HepG2 (cell line): ENCODE results near the gene VASN. TPM values are rescaled to one million over a fixed set of nuclear protein-coding genes. Genes with fewer than 3 reads are reported as not detected.

Source experiments
- AHDC1 ChIP-seq: sonication (generic); formaldehyde crosslinking; IDR thresholded peaks from 2 replicates; pipeline ENCODE4 v1.5.1; 2020; ENCODE audit warnings: mild to moderate bottlenecking, missing genetic modification reagents, borderline replicate concordance
- ARNT ChIP-seq: fragments of 450-650 bp; IDR thresholded peaks from 2 replicates; pipeline ENCODE4 v1.6.1; 2017
- CSRNP1 ChIP-seq: sonication (generic); formaldehyde crosslinking; IDR thresholded peaks from 2 replicates; pipeline ENCODE4 v1.8.1; 2023; ENCODE audit warnings: mild to moderate bottlenecking, missing genetic modification reagents
- ETV5 ChIP-seq: IDR thresholded peaks from 2 replicates; pipeline ENCODE4 v1.6.1; 2018; ENCODE audit warnings: missing biosample characterization, missing genetic modification reagents, inconsistent platforms, borderline replicate concordance
- HOXA5 ChIP-seq: sonication (generic); formaldehyde crosslinking; IDR thresholded peaks from 2 replicates; pipeline ENCODE4 v1.4.0; 2020; ENCODE audit warnings: missing genetic modification reagents
- HOXA9 ChIP-seq: sonication (generic); formaldehyde crosslinking; IDR thresholded peaks from 2 replicates; pipeline ENCODE4 v1.8.1; 2022; ENCODE audit warnings: missing genetic modification reagents, mild to moderate bottlenecking, moderate library complexity, borderline replicate concordance
- MTA3 ChIP-seq: sonication (generic); formaldehyde crosslinking; IDR thresholded peaks from 2 replicates; pipeline ENCODE4 v1.4.0; 2020; ENCODE audit warnings: missing genetic modification reagents
- SIX4 ChIP-seq: sonication (generic); formaldehyde crosslinking; IDR thresholded peaks from 2 replicates; pipeline ENCODE4 v1.4.0; 2020; ENCODE audit warnings: missing genetic modification reagents
- ZNF451 ChIP-seq: sonication (generic); formaldehyde crosslinking; IDR thresholded peaks from 2 replicates; pipeline ENCODE4 v1.5.0; 2020; ENCODE audit warnings: mild to moderate bottlenecking, missing genetic modification reagents
- ZNF598 ChIP-seq: sonication (generic); formaldehyde crosslinking; IDR thresholded peaks from 2 replicates; pipeline ENCODE4 v1.5.1; 2020; ENCODE audit warnings: mild to moderate bottlenecking, missing genetic modification reagents, borderline replicate concordance
- ZNF678 ChIP-seq: sonication (generic); formaldehyde crosslinking; IDR thresholded peaks from 2 replicates; pipeline ENCODE4 v1.4.0; 2020; ENCODE audit warnings: mild to moderate bottlenecking, missing genetic modification reagents
- polyA plus RNA-seq, 8 experiments: library from polyadenylated mRNA; depleted of rRNA in 3 of 8; stranded (reverse) in 7 of 8; unstranded in 1 of 8; fragments of >200 nt; fragmentation: Illumina TruSeq in 4 of 8; extraction: Trizol in 4 of 8; gene quantifications; 2 replicates each; pipeline versions ENCODE4 v1.2.1 to v1.2.3, GENCODE V29; 2011 to 2016; ENCODE audit warnings: low read depth in 4 of 8, missing spikeins in 1 of 8, mixed read lengths in 1 of 8; ENCODE audit not compliant: insufficient read depth in 1 of 8
- total RNA-seq, 5 experiments: library from RNA; depleted of rRNA; stranded (reverse); fragments of >200 nt; fragmentation: Illumina TruSeq; extraction: Trizol; gene quantifications; 2 replicates each; pipeline ENCODE4 v1.2.3, GENCODE V29; 2016; ENCODE audit warnings: low read depth in 1 of 5
- TF ChIP-seq, protein P1 (sequence below): sonication (generic); formaldehyde crosslinking; conservative IDR thresholded peaks from 2 replicates; pipeline ENCODE4 v1.8.0; 2022; ENCODE audit warnings: missing genetic modification reagents
- TF ChIP-seq, protein P2 (sequence below): IDR thresholded peaks from 2 replicates; pipeline ENCODE4 v1.6.1; 2016; ENCODE audit warnings: missing compliant biosample characterization, missing genetic modification reagents, borderline replicate concordance
- TF ChIP-seq, protein P3 (sequence below): sonication (generic); formaldehyde crosslinking; conservative IDR thresholded peaks from 2 replicates; pipeline ENCODE4 v1.4.0; 2020; ENCODE audit warnings: mild to moderate bottlenecking, missing genetic modification reagents, moderate library complexity

Gene VASN
- total and polyA plus RNA-seq, 2 of the 13 experiments (the other 11 are each of a cell fraction or from before 2014, with no cell fraction given) = 8.4 to 18.2 TPM

- TF ChIP-seq, protein P1, sequence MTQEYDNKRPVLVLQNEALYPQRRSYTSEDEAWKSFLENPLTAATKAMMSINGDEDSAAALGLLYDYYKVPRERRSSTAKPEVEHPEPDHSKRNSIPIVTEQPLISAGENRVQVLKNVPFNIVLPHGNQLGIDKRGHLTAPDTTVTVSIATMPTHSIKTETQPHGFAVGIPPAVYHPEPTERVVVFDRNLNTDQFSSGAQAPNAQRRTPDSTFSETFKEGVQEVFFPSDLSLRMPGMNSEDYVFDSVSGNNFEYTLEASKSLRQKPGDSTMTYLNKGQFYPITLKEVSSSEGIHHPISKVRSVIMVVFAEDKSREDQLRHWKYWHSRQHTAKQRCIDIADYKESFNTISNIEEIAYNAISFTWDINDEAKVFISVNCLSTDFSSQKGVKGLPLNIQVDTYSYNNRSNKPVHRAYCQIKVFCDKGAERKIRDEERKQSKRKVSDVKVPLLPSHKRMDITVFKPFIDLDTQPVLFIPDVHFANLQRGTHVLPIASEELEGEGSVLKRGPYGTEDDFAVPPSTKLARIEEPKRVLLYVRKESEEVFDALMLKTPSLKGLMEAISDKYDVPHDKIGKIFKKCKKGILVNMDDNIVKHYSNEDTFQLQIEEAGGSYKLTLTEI (CRISPR knock-in tag) = no peak
- no peak for TF ChIP-seq ZNF451 (CRISPR knock-in tag)
- TF ChIP-seq ZNF598 = no peak; the same call in 1 of the 2 replicates
- TF ChIP-seq ETV5 (CRISPR knock-in tag) = peak; percentile 71; the same call in 1 of the 2 replicates
- TF ChIP-seq ARNT = no peak
- TF ChIP-seq CSRNP1 = peak; percentile 78; the same call in 1 of the 2 replicates
- TF ChIP-seq, protein P2, sequence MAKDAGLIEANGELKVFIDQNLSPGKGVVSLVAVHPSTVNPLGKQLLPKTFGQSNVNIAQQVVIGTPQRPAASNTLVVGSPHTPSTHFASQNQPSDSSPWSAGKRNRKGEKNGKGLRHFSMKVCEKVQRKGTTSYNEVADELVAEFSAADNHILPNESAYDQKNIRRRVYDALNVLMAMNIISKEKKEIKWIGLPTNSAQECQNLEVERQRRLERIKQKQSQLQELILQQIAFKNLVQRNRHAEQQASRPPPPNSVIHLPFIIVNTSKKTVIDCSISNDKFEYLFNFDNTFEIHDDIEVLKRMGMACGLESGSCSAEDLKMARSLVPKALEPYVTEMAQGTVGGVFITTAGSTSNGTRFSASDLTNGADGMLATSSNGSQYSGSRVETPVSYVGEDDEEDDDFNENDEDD (CRISPR knock-in tag) = peak; percentile 52; the same call in 1 of the 2 replicates
- no peak for TF ChIP-seq MTA3 (CRISPR knock-in tag)
- TF ChIP-seq, protein P3, sequence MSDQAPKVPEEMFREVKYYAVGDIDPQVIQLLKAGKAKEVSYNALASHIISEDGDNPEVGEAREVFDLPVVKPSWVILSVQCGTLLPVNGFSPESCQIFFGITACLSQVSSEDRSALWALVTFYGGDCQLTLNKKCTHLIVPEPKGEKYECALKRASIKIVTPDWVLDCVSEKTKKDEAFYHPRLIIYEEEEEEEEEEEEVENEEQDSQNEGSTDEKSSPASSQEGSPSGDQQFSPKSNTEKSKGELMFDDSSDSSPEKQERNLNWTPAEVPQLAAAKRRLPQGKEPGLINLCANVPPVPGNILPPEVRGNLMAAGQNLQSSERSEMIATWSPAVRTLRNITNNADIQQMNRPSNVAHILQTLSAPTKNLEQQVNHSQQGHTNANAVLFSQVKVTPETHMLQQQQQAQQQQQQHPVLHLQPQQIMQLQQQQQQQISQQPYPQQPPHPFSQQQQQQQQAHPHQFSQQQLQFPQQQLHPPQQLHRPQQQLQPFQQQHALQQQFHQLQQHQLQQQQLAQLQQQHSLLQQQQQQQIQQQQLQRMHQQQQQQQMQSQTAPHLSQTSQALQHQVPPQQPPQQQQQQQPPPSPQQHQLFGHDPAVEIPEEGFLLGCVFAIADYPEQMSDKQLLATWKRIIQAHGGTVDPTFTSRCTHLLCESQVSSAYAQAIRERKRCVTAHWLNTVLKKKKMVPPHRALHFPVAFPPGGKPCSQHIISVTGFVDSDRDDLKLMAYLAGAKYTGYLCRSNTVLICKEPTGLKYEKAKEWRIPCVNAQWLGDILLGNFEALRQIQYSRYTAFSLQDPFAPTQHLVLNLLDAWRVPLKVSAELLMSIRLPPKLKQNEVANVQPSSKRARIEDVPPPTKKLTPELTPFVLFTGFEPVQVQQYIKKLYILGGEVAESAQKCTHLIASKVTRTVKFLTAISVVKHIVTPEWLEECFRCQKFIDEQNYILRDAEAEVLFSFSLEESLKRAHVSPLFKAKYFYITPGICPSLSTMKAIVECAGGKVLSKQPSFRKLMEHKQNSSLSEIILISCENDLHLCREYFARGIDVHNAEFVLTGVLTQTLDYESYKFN (CRISPR knock-in tag) = peak; percentile 90
- peak; percentile 53; the same call in 1 of the 2 replicates for TF ChIP-seq AHDC1 (CRISPR knock-in tag)
- peak; percentile 54; the same call in 1 of the 2 replicates for TF ChIP-seq SIX4
- TF ChIP-seq HOXA5 = peak; percentile 71
- no peak for TF ChIP-seq HOXA9 (CRISPR knock-in tag)
- TF ChIP-seq ZNF678 (CRISPR knock-in tag) = peak; percentile 78; the same call in 1 of the 2 replicates
Measured at GRCh38 chr16:4426021-4426684, 54.5 kb downstream of the VASN start (continued).
